ENCODE results near the gene POLR2E. TPM values are rescaled to one million over a fixed set of nuclear protein-coding genes. Genes with fewer than 3 reads are reported as not detected.

POLR2E gene
- total RNA-seq, 1 donor from 2014 or later = 205 TPM

GRCh38 chr19:1098177-1099051 is 3.2 kb upstream of the POLR2E start:
- no peak for DNase-seq (ENCODE audit: low spot score)

DNA sequence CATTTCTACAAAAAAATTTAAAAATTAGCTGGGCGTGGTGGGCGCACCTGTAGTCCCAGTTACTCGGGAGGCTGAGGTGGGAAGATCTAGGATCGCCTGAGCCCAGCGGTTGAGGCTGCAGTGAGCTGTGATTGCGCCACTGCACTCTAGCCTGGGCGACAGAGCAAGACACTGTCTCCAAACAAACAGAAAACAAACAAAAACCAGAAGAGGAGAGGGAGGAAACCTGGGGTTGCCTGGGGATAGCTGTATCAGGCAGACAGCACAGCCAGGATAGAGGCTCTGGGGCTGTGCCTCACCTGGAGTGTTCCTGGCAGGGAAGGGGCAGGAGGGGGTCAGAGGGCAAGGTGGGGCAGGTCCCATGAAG is 2.6 kb upstream of the POLR2E start:
- no peak for DNase-seq (ENCODE audit: low spot score)

- no peak for DNase-seq (ENCODE audit: low spot score)
Measured at GRCh38 chr19:1094655-1094977, 559 bp downstream of the POLR2E start.

DNA sequence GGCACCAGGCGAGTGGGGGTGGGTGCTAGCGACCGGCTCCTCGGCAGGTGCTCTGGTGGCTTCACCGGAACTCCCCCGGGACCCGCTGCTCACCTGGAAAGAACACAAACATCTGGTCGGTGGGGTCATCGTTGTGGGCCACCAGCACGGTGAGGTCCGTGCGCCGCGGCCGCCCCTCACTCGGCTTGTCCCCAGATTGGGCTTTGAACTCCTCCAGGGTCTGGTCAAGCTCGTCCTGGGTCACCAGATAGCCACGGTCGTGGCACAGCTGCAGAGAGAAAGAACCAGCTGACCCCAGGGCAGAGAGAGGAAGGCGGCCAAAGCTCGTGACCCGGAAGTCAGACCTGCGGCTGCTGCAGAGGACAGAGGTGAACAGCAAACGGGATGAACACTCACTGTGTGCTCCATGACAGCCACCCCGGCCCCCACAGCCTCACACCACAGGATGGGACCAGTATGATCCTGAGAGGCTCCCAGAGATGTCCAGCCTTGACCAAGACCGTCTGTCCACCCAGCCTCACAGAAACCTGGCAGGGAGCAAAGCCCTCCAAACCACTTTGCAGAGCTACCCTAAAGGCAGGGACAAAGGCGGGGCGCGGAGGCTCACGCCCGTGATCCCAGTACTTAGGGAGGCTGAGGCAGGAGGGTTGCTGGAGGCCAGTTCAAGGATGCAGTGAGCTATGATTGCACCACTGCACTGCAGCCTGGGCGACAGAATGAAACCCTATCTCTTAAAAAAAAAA is 1.2 kb downstream of the POLR2E start:
- no peak for DNase-seq (ENCODE audit: low spot score)

- DNase-seq (ENCODE audit: low spot score) = no peak
Measured at GRCh38 chr19:1093330-1093729, 1.8 kb downstream of the POLR2E start.

GRCh38 chr19:1091544-1092175 is 3.5 kb downstream of the POLR2E start:
- DNase-seq (ENCODE audit: low spot score) = no peak

DNA sequence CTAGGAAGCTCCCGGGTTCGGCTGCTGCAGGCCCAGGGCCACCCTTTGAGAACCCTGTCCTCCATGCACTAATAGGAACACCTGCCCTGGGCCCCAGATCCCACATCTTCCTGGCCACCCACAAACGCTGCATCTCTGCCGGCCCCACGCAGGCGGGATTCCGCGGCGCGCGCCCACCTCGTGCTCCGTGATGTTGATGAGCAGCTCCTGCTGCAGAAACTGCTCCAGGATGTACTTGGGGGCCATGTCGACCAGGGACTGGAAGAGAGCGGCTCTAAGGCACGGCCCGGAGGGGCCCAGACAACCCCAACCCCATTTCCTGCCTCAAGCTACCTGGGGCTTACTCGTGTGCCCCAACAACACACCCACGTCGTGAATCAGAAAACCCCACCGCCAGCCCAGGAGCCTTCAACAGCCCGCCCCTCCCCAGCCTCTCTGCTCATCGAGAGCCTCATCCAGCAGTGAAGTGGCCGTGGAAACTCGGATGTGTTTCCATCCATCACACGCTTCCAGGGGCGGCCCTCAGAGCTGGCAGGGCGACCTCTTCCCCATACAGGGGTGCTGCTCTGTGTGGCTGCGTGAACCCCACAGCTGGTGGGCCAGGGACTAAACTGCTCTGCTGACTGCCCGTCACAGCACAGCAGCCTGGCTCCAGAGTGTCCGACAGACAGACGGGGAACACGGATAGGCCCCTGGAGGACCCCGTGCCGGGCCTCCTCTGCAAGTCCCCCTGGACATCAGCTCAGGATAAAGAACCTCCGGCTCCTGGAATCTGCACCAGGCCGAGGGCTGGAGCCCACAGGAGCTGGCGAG is 4.2 kb downstream of the POLR2E start:
- no peak for DNase-seq (ENCODE audit: low spot score)

GRCh38 chr19:1089891-1090290 is 5.3 kb downstream of the POLR2E start:
- no peak for DNase-seq (ENCODE audit: low spot score)

- no peak for DNase-seq (ENCODE audit: low spot score)
Measured at GRCh38 chr19:1089126-1089771, 5.9 kb downstream of the POLR2E start.

DNA sequence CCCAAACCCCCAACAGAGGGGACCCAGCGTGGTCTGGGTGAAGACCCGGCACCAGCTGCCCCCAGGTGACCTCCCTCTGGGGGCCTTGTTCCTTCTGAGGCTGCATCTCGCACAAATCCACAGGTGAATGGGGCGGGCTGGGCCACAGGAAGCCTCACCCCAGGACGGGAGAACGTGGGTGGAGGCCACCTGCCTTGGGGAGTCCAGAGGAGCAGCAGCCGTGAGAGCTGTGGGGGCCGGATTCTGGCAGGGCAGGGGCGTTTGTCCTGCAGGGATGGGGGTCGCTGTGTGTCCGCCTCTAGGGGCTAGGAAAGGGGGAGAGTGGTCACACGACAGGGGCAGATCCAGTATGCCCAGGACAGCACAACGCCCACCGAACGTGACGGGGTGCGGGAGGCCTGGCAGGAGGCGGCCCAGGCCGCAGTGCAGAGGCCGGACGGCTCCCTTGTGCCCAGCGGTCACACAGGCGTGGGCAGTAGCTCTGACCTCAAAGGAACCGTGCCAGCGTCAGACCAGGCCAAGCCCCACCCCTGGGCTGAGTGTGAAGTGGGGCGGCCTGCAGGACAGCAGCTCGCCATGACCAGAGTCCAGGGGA is 6.7 kb downstream of the POLR2E start:
- no peak for DNase-seq (ENCODE audit: low spot score)

DNA sequence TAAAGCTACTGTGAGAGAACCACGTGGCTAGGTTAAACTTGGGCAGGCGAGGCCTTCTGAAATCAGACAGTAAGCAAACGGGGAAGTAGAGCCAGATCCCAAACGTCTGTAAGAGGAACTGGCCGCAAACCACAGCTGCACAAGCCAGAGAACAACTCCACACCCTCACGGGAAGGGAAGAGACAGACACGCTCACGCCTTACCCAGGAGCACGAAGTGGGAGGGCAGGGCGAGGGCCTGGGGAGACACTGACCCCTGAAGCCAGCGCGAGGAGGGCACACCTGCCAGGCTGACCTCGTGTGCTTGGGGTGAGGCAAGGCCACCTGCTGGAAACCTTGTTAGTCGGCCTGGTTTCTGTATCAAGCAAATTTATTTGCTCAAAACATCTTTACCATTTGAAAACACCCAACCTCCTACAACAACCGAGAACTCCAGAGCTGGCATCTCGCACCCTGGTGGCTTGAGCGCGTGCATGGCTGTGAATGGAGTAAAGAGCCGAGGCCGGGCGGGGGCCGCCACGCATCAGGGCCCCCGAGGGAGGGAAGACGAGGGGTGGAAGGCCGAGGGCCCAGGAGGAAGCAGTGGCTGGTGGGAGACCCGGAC is 7.3 kb downstream of the POLR2E start:
- DNase-seq (ENCODE audit: low spot score) = no peak

DNA sequence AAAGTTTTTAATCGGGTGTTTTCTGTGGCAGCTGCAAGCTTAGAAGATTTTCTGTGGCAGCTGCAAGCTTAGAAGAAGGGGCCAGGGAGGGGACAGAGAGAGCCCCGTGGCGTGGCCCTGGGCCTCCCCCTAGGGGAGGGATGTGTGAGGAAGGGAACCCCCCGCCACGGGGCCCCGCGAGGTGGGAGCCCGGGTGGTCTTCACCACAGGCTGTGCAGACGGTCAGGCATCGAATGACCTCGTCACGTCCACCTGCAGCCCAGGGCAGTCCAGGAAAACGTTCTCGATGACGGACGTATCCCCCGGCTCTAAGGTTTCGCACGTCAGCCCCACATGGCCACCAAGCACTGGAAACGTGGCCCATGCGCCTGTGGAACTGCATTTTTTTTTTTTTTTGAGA is 8.6 kb downstream of the POLR2E start:
- no peak for DNase-seq (ENCODE audit: low spot score)

DNA sequence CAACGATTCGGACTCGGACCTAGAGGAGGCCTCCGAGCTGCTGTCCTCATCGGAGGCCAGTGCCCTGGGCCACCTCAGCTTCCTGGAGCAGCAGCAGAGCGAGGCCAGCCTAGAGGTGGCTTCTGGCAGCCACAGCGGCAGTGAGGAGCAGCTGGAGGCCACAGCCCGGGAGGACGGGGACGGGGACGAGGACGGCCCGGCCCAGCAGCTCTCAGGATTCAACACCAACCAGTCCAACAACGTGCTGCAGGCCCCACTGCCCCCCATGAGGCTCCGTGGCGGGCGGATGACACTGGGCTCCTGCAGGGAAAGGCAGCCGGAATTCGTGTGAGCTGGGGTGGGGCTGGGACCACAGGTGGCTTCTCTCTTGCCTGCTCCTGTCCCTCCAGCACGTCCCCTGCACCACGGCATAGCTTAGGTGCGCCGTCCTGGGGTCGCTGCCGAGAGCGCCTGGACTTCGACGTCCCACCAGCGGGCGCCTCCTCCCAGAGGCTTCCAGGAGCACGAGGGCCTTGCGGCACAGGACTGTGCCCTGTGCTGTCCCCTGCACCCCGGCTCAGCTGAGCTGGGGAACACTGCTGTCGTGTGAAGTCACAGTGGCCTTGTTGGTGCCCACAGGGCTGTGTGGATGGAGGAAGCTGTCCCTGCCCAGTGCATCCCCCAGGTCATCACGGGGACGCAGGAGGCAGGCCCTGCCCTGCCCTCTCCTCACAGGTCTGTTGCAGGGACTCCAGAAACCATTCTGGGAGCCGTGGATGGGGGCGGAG is 9.3 kb downstream of the POLR2E start:
- no peak for DNase-seq (ENCODE audit: low spot score)

DNA sequence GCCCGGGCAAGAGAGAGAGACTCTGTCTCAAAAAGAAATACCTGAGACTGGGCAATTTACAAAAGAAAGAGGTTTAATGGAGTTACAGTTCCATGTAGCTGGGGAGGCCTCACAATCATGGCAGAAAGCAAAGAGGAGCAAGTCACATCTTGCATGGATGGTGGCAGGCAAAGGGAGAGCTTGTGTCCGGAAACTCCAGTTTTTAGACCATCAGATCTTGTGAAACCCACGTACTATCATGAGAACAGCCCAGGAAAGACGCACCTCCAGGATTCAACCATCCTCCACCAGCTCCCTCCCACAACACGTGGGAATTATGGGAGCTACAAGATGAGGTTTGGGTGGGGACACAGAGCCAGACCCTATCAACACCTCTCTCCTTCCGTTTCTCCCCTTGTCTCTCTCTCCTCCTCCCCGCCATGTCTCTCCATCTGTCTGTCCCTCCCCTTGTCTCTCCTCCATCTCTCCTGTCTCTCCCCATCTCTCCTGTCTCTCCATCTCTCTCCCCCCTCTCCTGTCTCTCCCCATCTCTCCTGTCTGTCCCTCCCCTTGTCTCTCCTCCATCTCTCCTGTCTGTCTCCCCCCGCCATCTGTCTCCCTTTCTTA is 10.0 kb downstream of the POLR2E start:
- DNase-seq (ENCODE audit: low spot score) = no peak

DNA sequence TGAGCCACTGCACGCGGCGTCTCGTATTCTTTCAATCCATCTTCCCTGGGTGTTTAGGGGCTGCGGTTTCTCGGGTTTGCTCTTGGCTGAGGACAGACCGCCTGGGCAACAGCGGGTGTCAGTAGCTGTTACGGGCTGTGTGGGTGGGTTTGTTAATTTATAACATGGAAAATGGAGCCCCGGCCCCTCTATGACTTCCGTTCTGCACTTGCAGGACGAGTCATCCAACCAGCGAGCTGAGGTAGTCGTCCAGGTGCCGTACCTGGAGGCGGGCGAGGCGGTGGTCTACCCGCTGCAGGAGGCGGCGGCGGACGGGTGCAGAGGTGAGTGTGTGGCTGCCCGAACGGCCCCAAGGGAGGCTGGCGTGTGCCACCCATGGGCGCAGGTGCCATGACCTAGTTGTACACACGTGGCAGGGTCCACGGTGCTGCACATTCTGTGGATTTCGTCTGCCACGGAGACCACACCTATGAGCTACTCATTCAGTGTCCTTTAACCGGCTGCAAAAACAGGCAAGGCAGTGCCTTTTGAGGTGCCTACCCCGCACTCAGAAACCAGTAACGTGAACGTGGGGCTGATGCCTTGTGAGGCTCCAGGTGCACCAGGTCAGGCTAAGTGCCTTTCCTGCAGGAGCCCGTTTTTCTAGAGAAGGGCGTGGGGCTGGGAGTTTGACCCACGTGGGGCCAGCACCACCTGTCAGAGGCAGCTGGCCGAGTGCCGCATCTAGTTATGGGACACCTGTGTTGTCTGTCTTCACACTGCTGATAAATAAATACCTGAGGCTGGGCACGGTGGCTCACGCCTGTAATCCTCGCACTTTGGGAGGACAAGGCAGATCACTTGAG is 10.9 kb downstream of the POLR2E start:
- DNase-seq (ENCODE audit: low spot score) = no peak

DNA sequence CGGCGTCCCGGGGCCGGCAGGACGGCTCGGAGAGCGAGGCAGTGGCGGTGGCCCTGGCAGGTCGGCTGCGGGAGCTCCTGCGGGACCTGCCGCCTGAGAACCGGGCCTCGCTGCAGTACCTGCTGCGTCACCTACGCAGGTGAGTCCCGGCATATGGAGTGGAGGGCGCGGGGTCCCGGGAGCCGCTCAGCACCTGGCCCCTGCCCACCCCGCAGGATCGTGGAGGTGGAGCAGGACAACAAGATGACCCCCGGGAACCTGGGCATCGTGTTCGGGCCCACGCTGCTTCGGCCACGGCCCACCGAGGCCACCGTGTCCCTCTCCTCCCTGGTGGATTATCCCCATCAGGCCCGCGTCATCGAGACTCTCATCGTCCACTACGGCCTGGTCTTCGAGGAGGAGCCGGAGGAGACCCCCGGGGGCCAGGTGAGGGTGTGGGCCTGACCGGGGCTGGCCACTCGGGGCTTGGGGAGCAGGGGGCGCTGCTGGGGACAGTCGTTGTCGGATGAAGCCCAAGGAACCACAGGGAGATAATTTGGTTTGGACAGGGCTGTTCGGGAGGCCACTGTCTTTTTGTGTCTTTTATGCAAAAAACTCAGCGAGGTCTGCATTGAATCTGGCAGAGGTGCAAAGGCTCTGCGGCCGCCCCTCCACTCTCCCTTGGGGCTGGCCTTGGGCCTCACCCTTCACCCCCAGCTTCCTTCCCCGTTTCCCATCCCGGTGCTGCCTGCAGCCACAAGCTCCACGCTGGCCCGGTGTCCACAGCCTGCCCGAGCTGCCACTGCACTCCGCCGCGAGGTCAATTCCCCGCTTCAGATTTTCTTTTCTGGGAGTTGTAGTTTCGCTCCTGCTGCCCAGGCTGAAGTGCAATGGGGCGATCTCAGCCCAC is 12.0 kb downstream of the POLR2E start:
- no peak for DNase-seq (ENCODE audit: low spot score)
